GM19372 (cell line): ENCODE data around the gene TMEM272.
"Not testable (repeated sequence)": the region's sequence is repeated elsewhere in the genome, so short reads cannot be mapped to it uniquely, and the experiment has no call there.

Source experiments
- ATAC-seq: cut with Tn5 transposase; IDR thresholded peaks from one replicate; pipeline ENCODE4 v1.9.1; 2021; ENCODE audit warnings: mild to moderate bottlenecking, low read depth, moderate library complexity; ENCODE audit not compliant: unreplicated experiment

The TMEM272 gene

DNA sequence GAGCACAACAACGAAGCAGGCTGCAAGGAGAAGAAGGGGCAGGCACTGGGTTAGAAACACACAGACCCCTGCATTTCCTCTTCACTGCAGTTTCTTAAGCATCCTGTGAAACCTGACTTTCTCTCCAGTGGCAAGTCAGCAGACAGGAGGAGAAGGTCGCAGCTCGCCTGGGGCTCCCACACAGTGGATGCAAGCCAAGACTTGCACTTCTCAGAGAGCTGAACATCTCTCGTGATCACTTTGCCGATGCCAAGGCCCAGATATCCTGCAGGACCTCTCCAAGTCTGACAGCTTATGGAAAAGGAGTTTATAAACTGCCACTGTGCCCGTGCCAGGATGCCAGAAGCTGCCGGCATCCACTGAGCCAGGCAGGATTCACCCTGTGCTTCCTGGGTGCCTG, 18.4 kb downstream of the TMEM272 start:
- no peak for ATAC-seq

DNA sequence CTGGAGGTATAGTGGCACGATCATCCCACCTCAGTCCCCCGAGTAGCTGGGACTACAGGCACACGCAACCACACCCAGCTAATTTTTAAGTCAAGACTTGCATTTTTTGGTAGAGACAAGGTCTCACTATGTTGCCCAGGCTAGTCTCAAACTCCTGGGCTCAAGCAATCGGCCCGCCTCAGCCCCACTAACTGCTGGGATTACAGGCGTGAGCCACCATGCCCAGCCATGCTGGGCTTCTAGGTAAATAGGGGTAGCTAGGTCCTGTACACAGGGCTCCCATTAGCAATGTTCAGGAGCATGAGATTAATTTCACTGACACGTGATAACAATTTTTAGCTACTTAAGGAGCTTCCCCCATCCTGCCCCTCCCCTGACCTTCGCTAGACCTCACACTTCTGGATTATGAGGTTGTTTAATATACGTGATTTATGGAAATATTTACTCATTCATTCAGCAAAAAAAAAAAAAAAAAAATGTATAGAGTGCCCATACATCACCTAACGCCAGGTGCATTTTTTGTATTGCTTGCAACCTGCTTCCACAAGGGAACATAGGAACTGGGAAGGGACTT, 19.2 kb downstream of the TMEM272 start:
- no peak for ATAC-seq

DNA sequence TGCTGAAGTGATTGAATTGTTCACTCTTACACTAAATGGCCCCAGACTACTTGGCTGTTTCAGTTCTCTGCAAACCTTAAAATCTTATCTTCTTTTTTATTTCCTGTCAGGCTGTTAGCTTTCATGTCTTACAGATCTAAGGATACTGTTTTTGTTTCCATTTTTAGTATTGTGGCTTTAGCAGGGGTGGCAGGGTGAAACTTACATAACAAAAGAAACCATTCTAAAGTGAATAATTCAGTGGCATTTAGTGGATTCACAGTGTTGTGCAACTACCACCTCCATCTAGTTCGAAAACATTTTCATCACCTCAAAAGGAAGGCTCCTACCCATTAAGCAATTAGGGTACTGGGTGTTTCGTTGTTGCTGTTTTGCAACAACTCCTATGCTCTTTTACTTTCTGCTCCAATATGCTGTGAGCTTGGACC, 19.8 kb downstream of the TMEM272 start:
- ATAC-seq, result no peak

DNA sequence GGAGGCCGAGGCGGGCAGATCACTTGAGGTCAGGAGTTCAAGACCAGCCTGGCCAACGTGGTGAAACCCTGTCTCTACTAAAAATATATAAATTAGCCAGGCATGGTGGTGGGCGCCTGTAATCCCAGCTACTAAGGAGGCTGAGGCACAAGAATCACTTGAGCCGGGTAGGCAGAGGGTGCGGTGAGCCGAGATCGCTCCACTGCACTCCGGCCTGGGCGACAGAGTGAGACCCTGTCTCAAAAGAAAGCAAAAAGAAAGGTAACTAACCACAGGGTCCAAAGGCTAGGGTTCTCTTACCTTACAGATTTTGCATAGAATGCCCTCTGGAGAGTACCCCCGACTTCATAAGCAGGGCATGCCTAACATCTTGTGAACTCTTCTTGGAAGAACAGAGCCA, 20.3 kb downstream of the TMEM272 start:
- ATAC-seq, result not testable (repeated sequence)

DNA sequence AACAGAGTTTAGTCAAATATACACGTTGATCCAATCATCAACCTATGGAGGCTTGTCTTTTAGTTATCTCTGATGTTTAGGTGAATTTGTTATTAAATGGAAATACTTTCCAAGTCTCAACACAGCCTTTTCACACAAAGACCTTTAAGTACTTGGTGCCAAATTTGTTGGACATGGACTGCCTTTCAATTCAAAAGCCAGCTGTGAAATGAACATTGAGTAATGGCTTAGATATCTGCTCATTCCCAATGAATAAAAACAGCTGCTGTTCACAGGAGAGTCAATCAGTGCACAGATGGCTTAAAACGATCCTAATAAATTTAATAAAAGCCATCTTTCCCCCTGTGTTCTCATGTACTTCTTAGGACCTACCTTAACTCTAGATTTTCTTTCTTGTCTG, 21.1 kb downstream of the TMEM272 start:
- ATAC-seq, result no peak

DNA sequence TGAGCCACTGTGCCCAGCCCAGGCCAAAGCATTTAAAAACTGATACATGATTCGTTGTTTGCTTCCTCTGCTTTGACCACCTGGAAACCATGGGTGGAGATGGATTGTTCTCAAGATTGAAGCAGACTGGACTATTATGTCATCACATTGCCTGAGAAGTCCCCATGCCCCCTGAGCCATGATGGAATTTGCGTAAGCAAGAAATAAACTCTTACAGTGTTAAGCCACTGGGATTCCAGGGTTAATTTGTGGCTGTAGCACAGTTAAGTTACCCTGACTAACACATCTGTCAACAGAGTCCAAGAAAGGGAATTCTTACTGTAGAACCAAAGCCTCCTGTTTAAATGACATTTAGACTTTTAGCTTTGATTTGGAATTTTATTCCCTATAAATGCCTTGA, 21.6 kb downstream of the TMEM272 start:
- ATAC-seq, result no peak

DNA sequence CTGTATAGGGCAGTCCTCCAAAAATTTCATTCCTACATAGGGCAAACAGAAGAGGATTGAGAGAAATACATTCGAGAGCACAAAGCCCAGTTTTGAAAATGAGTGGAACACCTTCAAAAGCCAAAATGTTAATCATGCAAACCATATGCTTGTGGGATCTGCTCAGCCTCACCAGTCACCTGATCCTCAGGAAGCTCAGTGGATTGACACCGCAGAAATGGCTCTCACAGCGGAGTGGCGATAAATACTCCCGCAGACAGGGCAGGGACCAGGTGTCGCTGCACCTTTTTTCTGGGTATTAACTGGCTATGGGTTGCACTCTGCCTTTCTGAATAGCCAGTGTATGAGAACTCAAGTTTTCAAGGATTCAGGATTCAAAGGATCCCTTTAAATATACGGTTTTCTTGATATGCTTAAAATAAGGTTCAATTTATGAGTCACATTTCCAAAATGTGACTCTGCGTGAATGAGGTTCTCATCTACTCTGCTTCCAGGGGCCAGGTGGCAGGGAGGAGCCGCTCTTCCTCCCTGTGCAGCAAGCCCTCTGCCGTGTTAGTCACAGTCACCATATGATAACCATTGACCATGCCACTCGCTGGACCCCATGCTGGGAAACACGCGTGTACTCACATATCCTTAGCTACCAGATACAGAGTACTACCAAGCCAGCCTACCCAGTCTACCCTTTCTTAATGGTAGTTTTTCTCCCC, 22.7 kb downstream of the TMEM272 start:
- no peak for ATAC-seq

DNA sequence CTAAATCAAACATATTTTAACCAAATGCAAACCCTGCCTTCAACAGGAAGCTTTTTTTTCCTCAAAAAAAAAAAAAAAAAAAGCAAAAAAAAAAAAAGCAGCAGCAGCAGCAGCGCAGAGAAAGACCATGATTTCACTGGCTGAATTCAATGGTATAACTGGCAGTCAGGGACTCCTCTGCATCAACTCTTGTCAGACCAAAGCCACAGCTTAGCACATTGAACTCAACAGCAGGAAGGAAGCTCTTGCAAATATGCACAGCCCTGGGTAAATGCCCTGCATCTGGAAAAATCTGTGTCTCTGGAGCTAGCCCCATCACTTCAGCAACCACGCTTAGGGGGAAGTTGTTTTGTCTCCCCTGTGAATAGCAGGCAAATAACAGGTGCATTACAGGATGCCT, 23.4 kb downstream of the TMEM272 start:
- ATAC-seq, result no peak

DNA sequence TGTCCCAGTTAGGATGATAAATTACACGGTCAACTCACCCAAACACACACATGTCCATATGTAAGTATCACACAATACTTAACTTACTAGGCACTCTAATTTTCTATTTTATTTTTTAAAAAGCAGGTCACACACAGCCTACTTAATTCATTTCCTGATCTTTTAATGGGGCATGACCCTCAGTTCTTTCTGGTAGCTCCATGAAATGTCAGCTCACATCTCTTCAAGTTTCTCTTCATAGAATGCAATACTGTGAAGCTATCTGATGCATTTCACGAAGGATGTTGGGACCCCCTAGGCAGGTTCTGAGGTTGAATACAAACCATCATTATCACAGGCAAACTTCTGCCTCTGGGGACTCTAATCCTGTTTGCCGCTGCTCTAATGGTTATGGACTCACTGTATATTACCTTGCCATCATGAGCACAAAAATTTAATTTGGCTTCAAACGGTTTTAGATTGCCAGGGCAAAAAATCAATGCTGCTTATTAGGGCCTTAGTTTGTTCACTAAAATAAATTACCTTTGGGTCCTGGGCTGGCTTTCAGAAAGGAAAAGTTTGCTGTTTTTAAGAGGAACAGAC, 24.9 kb downstream of the TMEM272 start:
- ATAC-seq, result no peak

DNA sequence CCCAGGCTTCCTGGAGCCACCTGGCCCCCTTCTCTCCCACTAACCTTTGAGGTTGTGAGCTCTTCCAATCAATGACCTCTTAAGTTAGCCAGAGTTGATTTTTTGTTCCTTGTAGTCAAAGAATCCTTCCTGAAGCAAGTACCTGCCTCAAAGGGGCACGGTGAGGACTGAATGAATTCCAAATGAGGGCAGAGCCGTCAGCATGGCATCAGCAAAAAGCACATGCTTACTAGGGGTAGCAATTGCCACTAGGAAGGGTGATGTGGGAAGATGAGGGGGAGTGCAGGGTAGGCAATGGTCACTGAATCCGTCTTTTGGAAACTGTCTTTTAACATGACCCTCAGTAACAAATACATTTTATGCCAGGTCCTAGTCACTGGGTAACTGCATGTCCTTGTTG, 25.4 kb downstream of the TMEM272 start:
- ATAC-seq, result no peak

DNA sequence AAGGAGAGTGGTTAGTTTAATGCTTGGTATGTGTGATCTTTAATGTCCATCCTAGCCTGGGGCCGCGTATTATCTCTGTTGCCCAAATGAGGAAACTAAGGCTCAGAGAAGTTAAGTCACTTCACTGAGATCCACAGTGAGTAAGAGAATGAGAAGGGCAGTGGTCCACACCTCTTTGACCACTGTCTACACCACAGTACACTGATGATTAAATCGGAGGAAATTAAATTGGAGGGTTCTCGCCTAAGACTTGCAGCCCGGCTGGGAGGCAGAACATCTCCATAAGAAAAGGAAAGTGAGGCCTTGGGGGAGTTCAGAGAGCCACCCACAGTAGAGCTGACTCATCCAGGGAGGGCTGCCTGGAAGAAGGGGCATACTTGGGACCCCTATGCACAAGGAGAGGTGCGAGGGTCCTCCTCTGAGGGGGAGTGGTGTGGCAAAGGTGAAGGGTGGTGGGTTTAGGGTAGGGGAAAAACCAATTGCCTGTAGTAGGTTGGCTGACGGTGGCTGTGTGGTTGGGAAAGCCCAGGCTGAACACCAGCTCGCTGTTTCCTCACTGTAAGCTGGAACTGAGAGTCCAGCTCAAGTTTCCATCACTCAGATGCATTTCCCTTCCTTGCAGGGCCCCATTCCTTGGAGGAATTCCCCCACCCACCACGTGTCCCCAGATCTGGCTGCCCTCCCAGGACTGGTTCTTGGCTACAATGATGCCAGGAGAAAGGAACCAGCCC, 26.0 kb downstream of the TMEM272 start:
- no peak for ATAC-seq

DNA sequence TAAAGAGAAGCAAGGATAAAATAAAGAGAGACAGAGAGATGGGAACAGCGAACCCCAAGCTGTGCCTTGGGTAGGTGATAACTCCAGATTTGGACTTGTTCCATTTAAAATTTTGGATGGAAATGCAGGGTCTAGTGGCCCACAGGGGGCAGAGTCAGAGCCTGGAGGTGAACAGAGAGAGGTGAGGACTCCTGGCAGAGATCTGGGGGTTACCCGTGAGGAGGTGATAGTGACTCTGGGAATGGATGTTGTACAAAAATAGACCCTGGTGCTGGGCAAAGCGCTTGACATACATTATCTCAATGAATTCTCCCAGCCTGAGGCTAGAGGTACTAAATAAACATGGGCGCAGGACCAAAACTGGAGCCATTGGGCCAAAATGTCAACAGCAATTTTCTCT, 26.7 kb downstream of the TMEM272 start:
- ATAC-seq, result no peak

DNA sequence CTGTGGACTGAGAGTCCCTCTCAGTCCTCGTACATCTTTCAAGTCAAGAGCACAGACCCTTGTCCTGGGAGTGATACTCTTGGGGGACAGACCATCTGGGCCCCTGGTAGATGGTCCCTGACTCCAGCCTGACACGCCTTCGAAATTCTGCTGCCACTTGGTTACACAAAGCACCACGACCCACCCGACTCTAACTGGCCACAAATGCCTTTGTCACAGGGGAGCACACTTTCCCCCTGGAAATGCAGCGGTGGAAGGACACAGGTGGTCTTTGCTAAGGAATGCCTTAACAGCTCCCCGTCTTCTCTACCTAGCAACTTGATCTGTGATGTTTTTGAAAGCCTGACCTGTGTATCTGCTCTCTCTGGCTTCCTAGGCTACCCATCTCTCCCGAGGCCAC, 27.3 kb downstream of the TMEM272 start:
- ATAC-seq, result no peak

DNA sequence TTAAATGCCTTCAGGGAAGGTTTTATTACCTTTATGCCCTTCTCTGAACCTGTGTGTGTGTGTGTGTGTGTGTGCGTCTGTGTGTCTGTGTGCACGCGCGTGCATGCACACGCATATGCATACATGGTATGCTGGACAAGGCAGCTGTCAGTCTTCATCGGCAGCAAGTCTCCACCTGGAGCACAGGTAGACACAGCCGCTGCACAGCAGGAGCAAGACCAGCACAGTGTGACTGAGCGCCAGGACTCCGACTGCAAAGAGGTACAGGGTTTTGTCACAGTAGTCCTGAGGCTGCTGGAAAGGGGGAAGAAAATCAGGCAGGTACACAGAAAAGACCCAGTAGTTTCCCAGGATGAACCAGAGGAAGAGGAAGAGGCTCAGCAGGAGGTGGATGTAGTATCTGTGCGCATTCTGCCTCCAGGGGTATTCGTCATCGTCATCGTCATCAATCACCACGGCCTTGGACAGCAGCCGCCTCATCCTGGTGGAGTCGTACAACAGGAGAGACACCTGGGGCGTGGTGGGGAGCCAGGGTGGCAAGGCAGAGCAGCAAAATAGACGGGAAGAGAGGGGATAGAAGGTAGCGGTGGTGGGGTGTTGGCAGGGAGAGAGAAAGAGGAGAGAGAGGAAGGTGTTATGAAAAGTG, 28.2 kb downstream of the TMEM272 start:
- ATAC-seq, result no peak

DNA sequence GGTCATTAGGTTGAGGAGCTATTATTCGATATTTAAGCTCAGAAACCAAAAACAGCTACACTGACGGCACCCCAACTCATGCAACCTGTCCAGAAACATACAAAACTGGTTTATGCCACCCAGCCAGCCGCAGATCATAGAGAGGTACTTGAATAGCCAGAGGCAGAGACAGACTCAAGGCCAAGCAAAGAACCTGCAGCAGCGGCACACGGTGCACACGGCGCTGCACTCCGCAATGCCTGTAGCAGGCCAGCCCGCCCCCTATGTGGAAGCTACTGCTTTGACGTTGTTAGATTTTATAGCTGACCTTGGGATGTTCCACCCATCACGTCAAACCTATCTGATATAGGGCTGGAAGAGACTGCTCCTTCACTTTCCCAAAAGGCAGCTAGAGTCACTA, 29.1 kb downstream of the TMEM272 start:
- no peak for ATAC-seq

DNA sequence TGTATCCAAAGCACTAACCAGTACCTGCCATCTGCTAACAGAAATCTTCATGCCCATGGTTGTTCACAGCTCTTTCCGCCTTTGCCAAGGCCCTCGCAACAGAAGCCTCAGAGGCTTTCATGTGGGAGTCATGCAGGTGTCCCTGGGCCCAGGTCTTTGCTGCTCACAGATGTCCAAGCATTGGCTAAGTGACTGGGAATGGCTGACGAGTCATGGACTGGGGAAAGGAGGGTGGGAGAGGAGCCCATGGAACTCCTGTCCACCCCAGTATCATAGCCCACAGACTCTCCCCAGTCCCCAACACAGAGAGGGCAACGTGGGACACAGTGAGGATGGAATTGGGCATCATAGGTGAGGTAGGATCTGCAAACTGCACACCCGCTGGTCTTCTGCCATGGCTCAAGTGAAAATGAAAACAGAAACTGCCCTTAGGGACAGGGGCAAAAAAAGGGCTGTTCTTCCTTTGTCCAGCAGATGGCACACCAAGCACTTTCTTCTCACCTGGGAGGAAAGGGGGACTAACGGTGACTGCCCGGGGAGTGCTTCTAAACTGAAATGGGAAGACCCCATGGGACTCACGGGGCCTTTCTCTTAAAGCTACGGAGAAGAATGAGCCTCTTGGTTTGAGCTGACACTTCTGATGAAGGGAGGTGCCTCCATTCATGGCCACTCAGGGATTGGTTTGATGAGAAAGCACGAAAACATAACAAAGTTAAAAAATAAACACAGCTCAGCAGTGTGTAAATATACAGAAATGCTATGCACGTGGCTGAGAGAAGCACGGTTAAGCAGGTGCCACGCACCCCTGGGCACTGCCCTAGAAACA, 29.9 kb downstream of the TMEM272 start:
- peak; percentile 89 for ATAC-seq

DNA sequence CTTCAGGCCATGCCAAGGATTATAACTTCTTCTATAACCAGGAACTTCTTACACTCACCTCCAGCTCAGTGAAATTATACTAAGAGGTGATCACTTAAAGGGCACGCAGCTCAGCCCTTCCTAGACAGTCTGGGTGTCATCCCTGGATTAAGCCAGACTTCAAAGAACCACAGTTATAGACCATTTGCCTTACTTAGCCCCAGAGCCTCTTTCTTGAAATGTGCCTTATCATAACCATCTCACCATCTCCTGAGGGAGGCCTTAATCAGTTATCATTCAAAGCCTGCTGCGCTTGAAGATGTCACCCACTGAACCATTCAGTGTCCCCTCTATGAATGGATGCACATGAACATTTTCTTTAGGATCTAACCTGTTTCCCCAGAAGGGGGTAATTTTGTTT, 30.9 kb downstream of the TMEM272 start:
- ATAC-seq, result no peak

DNA sequence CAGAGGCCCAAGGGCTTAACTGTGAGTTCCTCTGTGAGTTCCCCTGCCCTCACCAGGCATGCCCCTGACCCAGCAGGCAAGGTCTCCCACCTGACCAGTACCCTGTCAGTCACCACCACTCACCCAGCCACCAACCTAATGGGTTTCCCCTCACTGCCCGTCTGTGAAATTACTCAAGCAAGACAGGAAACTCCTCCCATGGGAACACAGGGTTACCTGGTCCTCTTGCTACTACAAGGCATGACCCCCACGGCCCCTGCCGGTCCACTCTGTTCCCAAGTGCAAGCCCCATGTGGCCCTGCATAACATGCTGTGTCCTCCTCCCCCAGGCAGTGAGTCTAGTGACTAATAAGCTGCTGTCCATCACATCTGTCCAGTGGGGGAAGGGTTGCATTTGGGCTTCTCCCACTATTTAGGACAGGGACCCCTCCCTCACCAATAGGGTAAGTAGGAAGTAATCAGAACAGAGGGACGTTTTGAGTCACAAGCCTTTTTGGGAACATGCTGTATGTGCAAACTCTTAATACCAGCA, 33.0 kb downstream of the TMEM272 start:
- ATAC-seq, result no peak

DNA sequence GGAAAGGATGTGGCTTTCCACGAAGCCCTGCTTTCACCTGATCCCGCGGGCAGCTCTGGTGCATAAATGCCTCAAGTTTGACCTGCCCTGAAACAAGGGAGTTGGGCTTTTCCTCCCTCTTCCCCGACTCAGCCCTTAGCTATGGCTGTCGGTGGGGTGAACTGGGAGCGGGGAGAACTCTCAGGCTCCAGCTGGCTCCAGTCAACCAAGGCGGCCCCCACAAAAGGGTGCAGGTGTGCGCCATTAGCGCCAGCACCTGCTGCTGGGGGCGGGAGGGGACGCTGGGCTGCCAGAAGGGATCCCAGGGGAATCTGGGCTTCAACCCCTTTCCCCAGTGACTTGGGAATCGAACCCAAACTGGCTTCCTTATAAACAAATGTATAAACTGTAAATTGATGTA, 33.9 kb downstream of the TMEM272 start:
- no peak for ATAC-seq

DNA sequence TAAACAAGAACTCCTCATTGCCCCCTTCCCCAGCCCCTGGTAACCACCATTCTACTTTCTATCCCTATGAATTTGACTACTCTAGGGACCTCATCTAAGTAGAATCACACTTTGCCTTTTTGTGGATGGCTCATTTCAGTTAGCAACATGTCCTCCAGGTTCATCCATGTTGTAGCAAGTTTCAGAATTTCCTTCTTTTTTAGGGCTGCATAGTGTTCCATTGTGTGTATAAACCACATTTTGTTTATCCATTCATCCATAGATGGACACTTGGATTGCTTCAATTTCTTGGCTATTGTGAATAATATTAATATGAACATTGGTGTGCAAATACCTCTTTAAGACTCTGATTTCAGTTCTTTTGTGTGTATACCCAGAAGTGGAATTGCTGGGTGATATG, 36.2 kb downstream of the TMEM272 start:
- ATAC-seq, result no peak
